NCI-H2107 treated with DMSO at 0.1 percent for 48 hours (cell line): ENCODE measurements around the gene ABHD8.
A peak's percentile ranks its signal among the peaks of the same experiment; 100 is the strongest.

Experiments used
- DNase-seq: peaks from one replicate; lab custom pipeline; 2025; ENCODE audit not compliant: unreplicated experiment; lab: John Stamatoyannopoulos, UW

Gene ABHD8

GRCh38 chr19:17321655-17322489 lies 18.6 kb upstream of the ABHD8 start:
- no peak for DNase-seq

- no peak for DNase-seq
Measured at GRCh38 chr19:17320435-17320834, 17.2 kb upstream of the ABHD8 start.

- DNase-seq, result no peak
Measured at GRCh38 chr19:17319473-17320238, 16.4 kb upstream of the ABHD8 start.

DNA sequence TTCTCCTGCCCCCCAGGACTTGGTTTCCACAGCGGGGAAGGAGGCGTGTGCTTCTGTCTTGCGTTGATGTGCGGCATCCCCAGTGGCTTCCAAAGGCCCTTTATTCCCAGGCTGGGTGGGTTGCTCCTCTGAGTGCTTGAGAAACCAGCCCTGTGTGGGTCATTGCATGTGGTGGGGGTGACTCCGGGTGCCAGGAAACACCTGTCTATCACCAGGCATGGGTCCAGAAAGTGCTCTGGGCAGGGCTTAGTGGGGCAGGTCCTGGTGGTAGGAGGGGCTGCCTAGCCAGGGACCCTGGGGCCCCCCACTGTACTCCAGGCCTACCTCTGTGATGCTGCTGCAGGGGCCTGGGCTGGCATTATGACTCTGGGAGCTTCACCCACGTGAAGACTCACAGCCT lies 15.7 kb upstream of the ABHD8 start:
- DNase-seq, result no peak

GRCh38 chr19:17314007-17314593 lies 10.9 kb upstream of the ABHD8 start:
- DNase-seq, result no peak

GRCh38 chr19:17312189-17313113 lies 9.2 kb upstream of the ABHD8 start:
- DNase-seq, result no peak

DNA sequence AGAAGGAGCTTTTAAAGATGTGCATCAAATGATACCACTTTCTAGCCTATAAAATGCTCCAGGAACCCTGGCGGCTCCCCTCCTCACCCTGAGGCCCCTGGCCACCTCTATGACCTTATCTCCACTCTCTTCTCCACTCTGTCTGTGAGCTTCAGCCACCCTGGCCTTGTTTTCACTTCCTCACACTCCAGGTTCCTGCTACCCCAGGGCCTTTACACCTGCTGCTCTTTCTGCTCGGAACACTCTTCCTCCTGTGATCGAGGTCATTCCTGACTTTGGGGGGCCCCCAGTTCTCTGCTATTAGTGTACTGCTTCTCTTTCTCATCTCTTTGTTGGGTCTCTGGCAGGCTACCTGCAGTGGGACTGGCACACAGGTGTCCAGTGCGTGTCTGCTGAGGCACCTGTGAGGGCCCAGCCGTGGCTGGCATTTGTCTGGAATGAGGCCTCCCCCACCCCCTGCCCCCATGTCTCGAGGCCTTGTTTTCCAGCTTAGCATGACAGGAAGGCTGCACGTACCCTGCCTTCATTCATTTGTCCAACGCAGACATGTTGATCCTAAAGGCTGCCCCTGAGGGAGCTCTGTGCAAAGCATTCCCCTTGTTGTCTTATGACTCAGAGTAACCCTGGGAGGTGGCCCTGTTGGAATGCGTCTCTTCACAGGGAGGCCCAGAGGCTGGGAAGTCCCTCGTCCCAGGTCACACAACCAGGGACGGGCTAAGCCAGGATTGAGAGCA lies 8.4 kb upstream of the ABHD8 start:
- no peak for DNase-seq

- no peak for DNase-seq
Measured at GRCh38 chr19:17309965-17310461, 6.8 kb upstream of the ABHD8 start.

GRCh38 chr19:17309198-17309964 lies 6.2 kb upstream of the ABHD8 start, which contains the start of gene DDA1:
Gene DDA1, plus strand, starts transcription at chr19:17309563. Its CDS starts 92 bp downstream, at chr19:17309655.
- peak; percentile 98 for DNase-seq

GRCh38 chr19:17307876-17308377 lies 4.7 kb upstream of the ABHD8 start:
- no peak for DNase-seq

DNA sequence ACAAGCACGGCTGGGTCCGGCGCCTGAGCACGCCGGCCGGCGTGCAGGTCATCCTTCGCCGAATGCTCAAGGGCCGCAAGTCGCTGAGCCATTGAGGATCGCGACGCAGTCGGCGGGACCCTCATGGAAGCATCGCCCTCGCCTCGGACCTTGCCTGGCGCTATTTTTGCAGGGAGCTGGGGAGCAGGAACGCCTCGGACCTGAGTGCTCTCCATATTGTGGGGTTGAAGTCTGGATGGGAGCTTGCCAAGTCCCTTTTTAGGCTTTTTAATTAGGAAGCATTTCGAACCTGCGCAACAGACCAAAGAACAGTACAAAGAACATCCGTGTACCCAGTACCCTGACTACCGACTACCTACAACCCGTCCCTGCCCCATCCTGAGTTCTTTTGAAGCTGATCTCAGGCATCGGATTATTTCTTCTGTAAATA lies 3.1 kb upstream of the ABHD8 start:
- no peak for DNase-seq

DNA sequence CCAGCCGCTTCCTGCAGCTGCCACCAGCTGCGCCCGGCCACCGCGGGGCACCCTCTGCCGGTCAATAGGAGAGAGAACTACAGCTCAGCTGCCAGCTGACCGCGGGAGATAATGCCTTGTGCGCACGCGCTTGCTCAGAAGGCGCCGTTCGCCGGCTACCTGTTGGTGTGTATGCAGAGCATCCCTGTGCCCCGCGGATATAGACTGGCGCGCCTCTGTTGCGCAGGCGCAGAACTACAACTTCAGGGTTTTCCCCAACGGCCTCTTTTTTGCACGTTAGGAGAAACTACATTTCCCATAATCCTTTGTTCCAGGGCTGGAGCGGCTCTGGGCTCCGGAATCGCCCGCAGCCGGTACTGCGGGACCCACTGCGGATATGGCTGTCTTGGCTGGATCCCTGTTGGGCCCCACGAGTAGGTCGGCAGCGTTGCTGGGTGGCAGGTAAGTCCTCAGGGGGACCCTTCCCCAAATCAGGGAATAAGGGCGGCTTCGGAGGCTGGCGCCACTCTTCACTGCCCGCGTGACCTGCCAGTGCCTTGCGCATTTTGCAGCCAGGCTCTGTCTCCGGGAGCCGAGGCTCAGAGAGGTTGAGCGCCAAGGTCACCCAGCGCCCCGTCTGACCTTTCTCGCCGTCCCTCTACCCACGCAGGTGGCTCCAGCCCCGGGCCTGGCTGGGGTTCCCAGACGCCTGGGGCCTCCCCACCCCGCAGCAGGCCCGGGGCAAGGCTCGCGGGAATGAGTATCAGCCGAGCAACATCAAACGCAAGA lies 2.5 kb upstream of the ABHD8 start, which contains the start of gene MRPL34:
MRPL34 (plus strand) TSS at position 356 of the 768 bp plus-strand sequence; CDS start at position 377, 21 bp downstream.
- DNase-seq, result peak; percentile 98

DNA sequence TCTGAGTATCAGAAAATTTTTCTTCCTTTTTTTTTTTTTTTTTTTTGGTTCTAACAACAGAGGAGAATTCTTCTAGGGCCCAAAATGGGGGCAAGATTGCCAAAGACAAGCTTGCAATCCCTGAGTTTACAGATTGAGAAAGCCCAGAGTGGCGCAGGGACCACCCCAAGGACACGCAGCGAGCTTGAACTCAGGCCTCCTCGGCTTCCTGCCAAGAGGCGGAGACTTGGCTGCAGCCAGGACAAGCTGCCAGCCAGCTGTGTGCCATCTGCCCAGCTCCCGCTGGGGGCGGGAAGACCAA lies 1.9 kb upstream of the ABHD8 start:
- DNase-seq, result no peak

GRCh38 chr19:17304386-17305215 lies 1.4 kb upstream of the ABHD8 start:
- DNase-seq, result no peak

GRCh38 chr19:17303940-17304267 lies 679 bp upstream of the ABHD8 start:
- DNase-seq, result no peak

DNA sequence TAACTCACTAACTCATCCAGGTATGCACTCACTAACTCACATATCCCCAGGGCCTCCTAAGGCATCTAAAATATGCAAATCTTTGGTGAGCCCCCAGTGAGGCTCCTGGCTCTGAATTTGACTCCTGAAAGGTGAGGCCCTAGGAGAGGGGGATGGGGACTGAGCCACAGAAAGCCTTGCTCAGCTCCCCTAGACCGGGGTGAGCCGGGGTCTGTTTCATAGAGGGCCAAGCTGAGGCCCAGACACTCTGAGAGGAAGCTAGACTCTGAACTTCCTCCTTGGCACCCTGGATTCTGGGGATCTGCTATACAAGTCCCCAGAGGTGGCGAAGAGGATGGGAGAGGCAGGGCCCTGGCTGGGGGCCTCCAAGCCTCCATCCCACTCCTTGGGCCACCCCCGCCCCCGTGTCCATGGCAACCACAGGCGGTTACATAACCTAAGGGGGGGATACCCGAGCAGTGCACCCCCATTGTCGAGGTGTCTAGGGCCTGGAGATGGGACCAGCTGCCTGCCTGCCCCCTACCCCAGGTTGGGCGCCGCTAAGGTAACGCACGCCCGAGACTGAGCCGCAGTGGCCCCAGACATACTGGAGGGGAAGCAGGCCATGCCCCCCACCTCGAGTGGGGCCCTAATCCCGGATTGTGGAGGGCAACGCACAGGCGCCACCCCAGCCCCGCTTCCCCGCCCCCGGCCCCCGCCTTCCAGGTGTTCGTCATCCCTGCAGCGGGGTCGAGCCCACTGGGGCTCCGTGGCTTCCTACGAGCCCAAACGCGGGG lies 646 bp downstream of the ABHD8 start:
- DNase-seq, result no peak
